HepG2 (cell line): ENCODE results near the gene ABAT. TPM values are rescaled to one million over a fixed set of nuclear protein-coding genes. Genes with fewer than 3 reads are reported as not detected.

ENCODE experiments used
- ATF7 ChIP-seq, 2 experiments: fragments of 450-650 bp in 1 of 2; sonication (generic) in 1 of 2; formaldehyde crosslinking in 1 of 2; IDR thresholded peaks; 2 replicates each; pipeline versions ENCODE4 v1.4.0 to v1.6.1; 2016 to 2020; ENCODE audit warnings: antibody characterized with exemption in 1 of 2, mild to moderate bottlenecking in 1 of 2, missing genetic modification reagents in 1 of 2
- BORCS8-MEF2B ChIP-seq: sonication (generic); formaldehyde crosslinking; IDR thresholded peaks from 2 replicates; pipeline ENCODE4 v1.8.0; 2022; ENCODE audit warnings: mild to moderate bottlenecking, missing genetic modification reagents
- CEBPZ ChIP-seq: IDR thresholded peaks from 2 replicates; pipeline ENCODE4 v1.6.1; 2012; ENCODE audit warnings: low read length, improper control_type of control experiment
- GABPA ChIP-seq, 2 experiments: IDR thresholded peaks; 2 replicates each; pipeline ENCODE4 v1.6.1; 2011 to 2016; ENCODE audit warnings: low read depth in 2 of 2, low read length in 1 of 2, missing biosample characterization in 1 of 2, missing genetic modification characterization in 1 of 2
- KDM3A ChIP-seq: IDR thresholded peaks from 2 replicates; pipeline ENCODE4 v1.6.1; 2018; ENCODE audit warnings: low read depth, missing compliant biosample characterization
- MTERF4 ChIP-seq: sonication (generic); formaldehyde crosslinking; IDR thresholded peaks from 2 replicates; pipeline ENCODE4 v1.8.0; 2023; ENCODE audit warnings: mild to moderate bottlenecking, missing genetic modification reagents
- NFAT5 ChIP-seq: sonication (generic); formaldehyde crosslinking; IDR thresholded peaks from 2 replicates; pipeline ENCODE4 v1.4.0; 2020; ENCODE audit warnings: missing genetic modification reagents
- POLR2AphosphoS5 ChIP-seq: IDR thresholded peaks from 2 replicates; pipeline ENCODE4 v1.6.1; 2012; ENCODE audit warnings: low read depth, low read length
- RXRB ChIP-seq: IDR thresholded peaks from 2 replicates; pipeline ENCODE4 v1.6.1; 2016; ENCODE audit warnings: borderline replicate concordance, missing genetic modification reagents, missing compliant biosample characterization
- STAT5B ChIP-seq: sonication (generic); formaldehyde crosslinking; IDR thresholded peaks from 2 replicates; pipeline ENCODE4 v1.4.0; 2020; ENCODE audit warnings: missing genetic modification reagents
- ZFP37 ChIP-seq: sonication (generic); formaldehyde crosslinking; IDR thresholded peaks from 2 replicates; pipeline ENCODE4 v1.4.0; 2020; ENCODE audit warnings: missing genetic modification reagents, borderline replicate concordance
- ZNF557 ChIP-seq: sonication (generic); formaldehyde crosslinking; IDR thresholded peaks from 2 replicates; pipeline ENCODE4 v1.4.0; 2020; ENCODE audit warnings: missing genetic modification reagents
- polyA plus RNA-seq, 8 experiments: library from polyadenylated mRNA; depleted of rRNA in 3 of 8; stranded (reverse) in 7 of 8; unstranded in 1 of 8; fragments of >200 nt; fragmentation: Illumina TruSeq in 4 of 8; extraction: Trizol in 4 of 8; gene quantifications; 2 replicates each; pipeline versions ENCODE4 v1.2.1 to v1.2.3, GENCODE V29; 2011 to 2016; ENCODE audit warnings: low read depth in 4 of 8, missing spikeins in 1 of 8, mixed read lengths in 1 of 8; ENCODE audit not compliant: insufficient read depth in 1 of 8
- total RNA-seq, 5 experiments: library from RNA; depleted of rRNA; stranded (reverse); fragments of >200 nt; fragmentation: Illumina TruSeq; extraction: Trizol; gene quantifications; 2 replicates each; pipeline ENCODE4 v1.2.3, GENCODE V29; 2016; ENCODE audit warnings: low read depth in 1 of 5
- TF ChIP-seq, protein P1 (sequence below): sonication (generic); formaldehyde crosslinking; conservative IDR thresholded peaks from 2 replicates; pipeline ENCODE4 v1.5.0; 2020; ENCODE audit warnings: missing genetic modification reagents
- TF ChIP-seq, protein P2 (sequence below): sonication (generic); formaldehyde crosslinking; IDR thresholded peaks from 2 replicates; pipeline ENCODE4 v1.8.1; 2023; ENCODE audit warnings: missing genetic modification reagents, mild to moderate bottlenecking, borderline replicate concordance
- TF ChIP-seq, protein P3 (sequence below): IDR thresholded peaks from 2 replicates; pipeline ENCODE4 v1.6.1; 2016; ENCODE audit warnings: low read depth

ABAT gene
- total and polyA plus RNA-seq, 2 of the 13 experiments (the other 11 are each of a cell fraction or from before 2014, with no cell fraction given), result 47.6 to 97.3 TPM

- no peak for TF ChIP-seq CEBPZ
- peak; percentile 62; the same call in 1 of the 2 replicates for TF ChIP-seq MTERF4 (CRISPR knock-in tag)
- TF ChIP-seq BORCS8-MEF2B, result no peak
- 0 out of 2 replicates have a peak, but pooled peaks have one; percentile 32 for TF ChIP-seq POLR2AphosphoS5
- no peak for TF ChIP-seq KDM3A (CRISPR knock-in tag)
- TF ChIP-seq, protein P1, sequence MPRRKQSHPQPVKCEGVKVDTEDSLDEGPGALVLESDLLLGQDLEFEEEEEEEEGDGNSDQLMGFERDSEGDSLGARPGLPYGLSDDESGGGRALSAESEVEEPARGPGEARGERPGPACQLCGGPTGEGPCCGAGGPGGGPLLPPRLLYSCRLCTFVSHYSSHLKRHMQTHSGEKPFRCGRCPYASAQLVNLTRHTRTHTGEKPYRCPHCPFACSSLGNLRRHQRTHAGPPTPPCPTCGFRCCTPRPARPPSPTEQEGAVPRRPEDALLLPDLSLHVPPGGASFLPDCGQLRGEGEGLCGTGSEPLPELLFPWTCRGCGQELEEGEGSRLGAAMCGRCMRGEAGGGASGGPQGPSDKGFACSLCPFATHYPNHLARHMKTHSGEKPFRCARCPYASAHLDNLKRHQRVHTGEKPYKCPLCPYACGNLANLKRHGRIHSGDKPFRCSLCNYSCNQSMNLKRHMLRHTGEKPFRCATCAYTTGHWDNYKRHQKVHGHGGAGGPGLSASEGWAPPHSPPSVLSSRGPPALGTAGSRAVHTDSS, result no peak
- no peak for TF ChIP-seq GABPA (IDR thresholded peaks at IDR 0.05; ENCODE audit: low read depth, low read length)
- TF ChIP-seq GABPA (CRISPR knock-in tag; IDR thresholded peaks at IDR 0.05; ENCODE audit: low read depth), result no peak
- TF ChIP-seq, protein P2, sequence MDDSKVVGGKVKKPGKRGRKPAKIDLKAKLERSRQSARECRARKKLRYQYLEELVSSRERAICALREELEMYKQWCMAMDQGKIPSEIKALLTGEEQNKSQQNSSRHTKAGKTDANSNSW (CRISPR knock-in tag), result 0 out of 2 replicates have a peak, but pooled peaks have one; percentile 57
- peak; percentile 77; the same call in 1 of the 2 replicates for TF ChIP-seq NFAT5 (CRISPR knock-in tag)
- no peak for TF ChIP-seq ZFP37 (CRISPR knock-in tag)
- peak; percentile 79; the same call in 1 of the 2 replicates for TF ChIP-seq ZNF557
- no peak for TF ChIP-seq STAT5B
- no peak for TF ChIP-seq ATF7 (IDR thresholded peaks at IDR 0.05)
- TF ChIP-seq ATF7 (CRISPR knock-in tag; IDR thresholded peaks at IDR 0.05), result no peak
- TF ChIP-seq, protein P3, sequence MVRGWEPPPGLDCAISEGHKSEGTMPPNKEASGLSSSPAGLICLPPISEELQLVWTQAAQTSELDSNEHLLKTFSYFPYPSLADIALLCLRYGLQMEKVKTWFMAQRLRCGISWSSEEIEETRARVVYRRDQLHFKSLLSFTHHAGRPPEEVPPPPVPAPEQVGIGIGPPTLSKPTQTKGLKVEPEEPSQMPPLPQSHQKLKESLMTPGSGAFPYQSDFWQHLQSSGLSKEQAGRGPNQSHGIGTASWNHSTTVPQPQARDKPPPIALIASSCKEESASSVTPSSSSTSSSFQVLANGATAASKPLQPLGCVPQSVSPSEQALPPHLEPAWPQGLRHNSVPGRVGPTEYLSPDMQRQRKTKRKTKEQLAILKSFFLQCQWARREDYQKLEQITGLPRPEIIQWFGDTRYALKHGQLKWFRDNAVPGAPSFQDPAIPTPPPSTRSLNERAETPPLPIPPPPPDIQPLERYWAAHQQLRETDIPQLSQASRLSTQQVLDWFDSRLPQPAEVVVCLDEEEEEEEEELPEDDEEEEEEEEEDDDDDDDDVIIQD (CRISPR knock-in tag), result no peak
- TF ChIP-seq RXRB (CRISPR knock-in tag), result no peak
Measured at GRCh38 chr16:8798535-8799157, 124.2 kb downstream of the ABAT start (continued).
